ENCODE data around the gene FUT7. TPM values are rescaled to one million over a fixed set of nuclear protein-coding genes. Genes with fewer than 3 reads are reported as not detected.

Gene FUT7
- total and polyA plus RNA-seq, 2 of the 8 experiments (the other 6 are each of a cell fraction or from before 2014, with no cell fraction given) = not detected

DNA sequence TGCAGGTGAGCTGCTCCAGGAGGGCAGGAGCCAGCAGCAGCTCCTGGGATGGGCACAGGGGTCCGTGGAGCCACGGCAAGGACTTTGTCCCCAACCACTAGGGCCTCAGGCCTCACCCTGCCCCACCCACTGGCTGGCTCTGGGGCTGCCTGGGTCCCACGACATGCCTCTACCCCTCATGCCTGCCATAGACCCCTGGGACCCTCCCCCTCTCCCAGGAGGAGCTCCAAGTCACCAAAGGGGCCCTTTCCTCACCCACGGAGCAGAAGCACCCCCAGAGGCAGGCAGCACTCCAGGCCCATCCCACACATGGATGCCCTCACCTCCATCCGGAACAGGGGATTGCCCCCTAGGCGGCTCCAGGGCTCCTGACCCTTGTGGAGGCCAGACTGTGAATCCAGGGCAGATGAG is 10.3 kb downstream of the FUT7 start (continued):
- no peak for TF ChIP-seq E2F6 (IDR thresholded peaks at IDR 0.05)
- no peak for TF ChIP-seq KDM5A (IDR thresholded peaks at IDR 0.05; ENCODE audit: low read length)
- no peak for TF ChIP-seq FOSL1 (IDR thresholded peaks at IDR 0.05; ENCODE audit: insufficient read depth, low read depth, low read length)
- no peak for TF ChIP-seq TCF12 (IDR thresholded peaks at IDR 0.05; ENCODE audit: low read depth, low read length)
